K562 (cell line): ENCODE measurements around the gene PDE4D. TPM values are rescaled to one million over a fixed set of nuclear protein-coding genes. Genes with fewer than 3 reads are reported as not detected.

Experiments
- ATAC-seq: fragments of 200-7000 bp; cut with Tn5 transposase; 3 replicates; pipeline ENCODE4 v1.9.1; 2020; ENCODE audit warnings: moderate library complexity
- BruUV-seq: library from RNA; stranded (reverse); fragments of 400-500 nt; replicated peaks from 2 replicates; lab custom pipeline; 2021; lab: Mats Ljungman, UMichigan
- CTCF ChIA-PET: fragments of 300-600 bp; formaldehyde crosslinking; extraction: SDS; loops from one replicate; lab custom pipeline; 2021; ENCODE audit warnings: low intra/inter-chr PET ratio; lab: Yijun Ruan, JAX
- POLR2A ChIA-PET: fragments of 300-600, 350-650 bp; sonication (Branson Sonifier 250); formaldehyde crosslinking; extraction: SDS; loops from one replicate; lab custom pipeline; 2021; ENCODE audit warnings: antibody characterized with exemption, inconsistent platforms; lab: Yijun Ruan, JAX
- DNase-seq, 4 experiments: peaks; one replicate each; pipeline versions ENCODE4 v3.0.0 to v3.0.0-alpha.2; 2011 to 2018; ENCODE audit warnings: low spot score in 3 of 4, mixed read lengths in 3 of 4; ENCODE audit errors: extremely low read depth in 1 of 4
- FAIRE-seq: peaks from 2 replicates; lab custom pipeline; 2011; peaks lifted over from hg19 to GRCh38; lab: Jason Lieb, UNC
- H2AFZ ChIP-seq: 2 replicates; pipeline ENCODE4 v1.6.0; 2011; ENCODE audit warnings: low read depth, low read length, control low read depth, inconsistent platforms
- H3K27ac ChIP-seq: fragments of 200-600 bp; 3 replicates; pipeline ENCODE4 v1.8.0; 2011; ENCODE audit warnings: low read depth, mild to moderate bottlenecking, control low read depth, inconsistent platforms, low read length, moderate library complexity, mixed read lengths; ENCODE audit errors: extremely low read depth
- H3K27me3 ChIP-seq, 2 experiments: fragments of 300-600 bp in 1 of 2; 2 replicates in 1 of 2; 3 replicates in 1 of 2; pipeline versions ENCODE4 v1.6.0 to v1.8.0; 2011; ENCODE audit warnings: inconsistent platforms in 2 of 2, low read length in 2 of 2, mild to moderate bottlenecking in 1 of 2, mixed read lengths in 1 of 2, moderate library complexity in 1 of 2; ENCODE audit not compliant: control insufficient read depth in 2 of 2, insufficient read depth in 2 of 2
- H3K36me3 ChIP-seq: fragments of 300-600 bp; 3 replicates; pipeline ENCODE4 v1.8.0; 2011; ENCODE audit warnings: mild to moderate bottlenecking, low read length, inconsistent platforms; ENCODE audit not compliant: control insufficient read depth, insufficient read depth
- H3K4me1 ChIP-seq, 2 experiments: fragments of 200-600 bp in 1 of 2; replicated peaks in 1 of 2; 2 replicates in 1 of 2; 3 replicates in 1 of 2; pipeline versions ENCODE4 v1.5.1 to v1.8.0; 2011; ENCODE audit warnings: inconsistent platforms in 2 of 2, low read length in 2 of 2, mild to moderate bottlenecking in 1 of 2, mixed read lengths in 1 of 2, moderate library complexity in 1 of 2; ENCODE audit not compliant: control insufficient read depth in 2 of 2, insufficient read depth in 2 of 2
- H3K4me2 ChIP-seq: 2 replicates; pipeline ENCODE4 v1.6.1; 2011; ENCODE audit warnings: low read length, control low read depth, inconsistent platforms, mixed read lengths; ENCODE audit not compliant: insufficient read depth
- H3K4me3 ChIP-seq: fragments of 200-600 bp; sonication (generic), shearing (Covaris generic); 2 replicates; pipeline ENCODE4 v1.5.1; 2016; ENCODE audit warnings: control low read depth, inconsistent platforms
- H3K79me2 ChIP-seq: fragments of 200-600 bp; 3 replicates; pipeline ENCODE4 v1.8.0; 2011; ENCODE audit warnings: low read length, inconsistent platforms; ENCODE audit not compliant: control insufficient read depth, insufficient read depth
- H3K9ac ChIP-seq, 2 experiments: 2 replicates each; pipeline versions ENCODE4 v1.6.0 to v1.6.1; 2011; ENCODE audit warnings: low read depth in 2 of 2, low read length in 2 of 2, control low read depth in 1 of 2, inconsistent platforms in 1 of 2, mild to moderate bottlenecking in 1 of 2, mixed read lengths in 1 of 2; ENCODE audit not compliant: insufficient read depth in 1 of 2
- H3K9me1 ChIP-seq: one replicate; pipeline ENCODE4 v1.6.0; 2011; ENCODE audit warnings: inconsistent platforms, mild to moderate bottlenecking, low read length, moderate library complexity; ENCODE audit not compliant: control insufficient read depth, insufficient read depth
- H3K9me3 ChIP-seq: replicated peaks from 2 replicates; pipeline ENCODE4 v1.5.1; 2011; ENCODE audit warnings: low read depth, low read length, inconsistent platforms; ENCODE audit not compliant: control insufficient read depth, insufficient read depth
- H4K20me1 ChIP-seq: replicated peaks from 2 replicates; pipeline ENCODE4 v1.6.1; 2011; ENCODE audit warnings: low read length, inconsistent platforms, mixed read lengths; ENCODE audit not compliant: control insufficient read depth, insufficient read depth
- DMBX1 ChIP-seq: fragments of 250-450 bp; sonication (Bioruptor Pico); IDR thresholded peaks from 2 replicates; pipeline ENCODE4 v1.8.0; 2022; ENCODE audit warnings: inconsistent platforms, mild to moderate bottlenecking, moderate library complexity, borderline replicate concordance
- E4F1 ChIP-seq: fragments of 250-450 bp; sonication (Bioruptor Pico); IDR thresholded peaks from 2 replicates; pipeline ENCODE4 v1.5.0; 2021; ENCODE audit warnings: mild to moderate bottlenecking, borderline replicate concordance
- EWSR1 ChIP-seq: fragments of 450-650 bp; IDR thresholded peaks from 2 replicates; pipeline ENCODE4 v1.6.1; 2018; ENCODE audit warnings: borderline replicate concordance, mild to moderate bottlenecking, low read depth, moderate library complexity; ENCODE audit not compliant: partially characterized antibody
- HDAC1 ChIP-seq, 2 experiments: fragments of 450-650 bp; IDR thresholded peaks; 2 replicates each; pipeline ENCODE4 v1.6.1; 2016 to 2017; ENCODE audit warnings: inconsistent platforms in 1 of 2, mild to moderate bottlenecking in 1 of 2, moderate library complexity in 1 of 2
- HIVEP1 ChIP-seq: fragments of 250-450 bp; sonication (Bioruptor Pico); IDR thresholded peaks from 2 replicates; pipeline ENCODE4 v1.4.0; 2020; ENCODE audit warnings: mild to moderate bottlenecking
- HMG20A ChIP-seq: fragments of 450-650 bp; formaldehyde crosslinking; conservative IDR thresholded peaks from 2 replicates; pipeline ENCODE4 v1.4.0; 2020; ENCODE audit warnings: mild to moderate bottlenecking, mixed read lengths
- L3MBTL2 ChIP-seq: fragments of 450-650 bp; IDR thresholded peaks from 2 replicates; pipeline ENCODE4 v1.6.1; 2016; ENCODE audit warnings: mild to moderate bottlenecking, moderate library complexity
- NFATC3 ChIP-seq: fragments of 450-650 bp; IDR thresholded peaks from 2 replicates; pipeline ENCODE4 v1.6.1; 2017; ENCODE audit warnings: mild to moderate bottlenecking
- PBX2 ChIP-seq, 2 experiments: IDR thresholded peaks in 1 of 2; conservative IDR thresholded peaks in 1 of 2; 2 replicates each; pipeline ENCODE4 v1.6.1; 2016; ENCODE audit warnings: low read depth in 2 of 2, mild to moderate bottlenecking in 1 of 2, missing compliant biosample characterization in 1 of 2, missing genetic modification characterization in 1 of 2, moderate library complexity in 1 of 2
- RBBP5 ChIP-seq: fragments of 200-600 bp; sonication (generic); IDR thresholded peaks from 2 replicates; pipeline ENCODE4 v1.6.1; 2012; ENCODE audit warnings: borderline replicate concordance, mild to moderate bottlenecking, low read length, control low read depth, inconsistent platforms; ENCODE audit not compliant: insufficient read depth, poor library complexity, severe bottlenecking
- RUNX1 ChIP-seq: sonication (generic); IDR thresholded peaks from 2 replicates; pipeline ENCODE4 v1.6.1; 2016; ENCODE audit warnings: antibody characterized with exemption, low read depth
- SOX6 ChIP-seq: fragments of 450-650 bp; IDR thresholded peaks from 2 replicates; pipeline ENCODE4 v1.6.1; 2014; ENCODE audit warnings: mild to moderate bottlenecking
- TEAD2 ChIP-seq: fragments of 450-650 bp; IDR thresholded peaks from 2 replicates; pipeline ENCODE4 v1.6.1; 2016; ENCODE audit warnings: missing genetic modification characterization, control low read depth, missing compliant biosample characterization
- XRCC4 ChIP-seq: IDR thresholded peaks from one replicate; pipeline ENCODE4 v1.6.1; 2011; ENCODE audit not compliant: insufficient read depth, insufficient read length; ENCODE audit errors: extremely low read depth
- ZNF217 ChIP-seq: sonication (generic); formaldehyde crosslinking; IDR thresholded peaks from 2 replicates; pipeline ENCODE4 v1.8.0; 2022; ENCODE audit warnings: mild to moderate bottlenecking, missing genetic modification reagents
- ZNF239 ChIP-seq: fragments of 250-450 bp; sonication (Bioruptor Pico); IDR thresholded peaks from 2 replicates; pipeline ENCODE4 v1.4.0; 2020; ENCODE audit warnings: mild to moderate bottlenecking
- ZNF24 ChIP-seq: fragments of 450-650 bp; IDR thresholded peaks from 2 replicates; pipeline ENCODE4 v1.6.1; 2016
- ZSCAN32 ChIP-seq: fragments of 450-650 bp; formaldehyde crosslinking; IDR thresholded peaks from 2 replicates; pipeline ENCODE4 v1.4.0; 2020; ENCODE audit warnings: mild to moderate bottlenecking, moderate library complexity
- WGBS: fragments of 100-300 bp; shearing (Covaris generic); methylation state at CpG from one replicate; pipeline ENCODE4 v1.1.6; 2016; ENCODE audit warnings: low coverage, mixed read lengths; ENCODE audit not compliant: insufficient coverage; ENCODE audit errors: missing lambda C conversion rate; 5-methylcytosine and 5-hydroxymethylcytosine counted together
- in situ Hi-C: fragments of 300-500 bp; cut with MboI; formaldehyde crosslinking; loops from 4 replicates; pipeline ENCODE4 v1.15.0; 2018; ENCODE audit warnings: inconsistent platforms, mixed read lengths
- intact Hi-C: fragments of 100-400 bp; cut with micrococcal nuclease; formaldehyde crosslinking; loops from 2 replicates; pipeline ENCODE4 v1.14.2; 2022
- polyA plus RNA-seq, 8 experiments: library from polyadenylated mRNA; depleted of rRNA in 4 of 8; stranded (reverse) in 5 of 8; unstranded in 3 of 8; fragments of >200 nt; fragmentation: Nextera tagmentation in 2 of 8; fragmentation: Illumina TruSeq in 1 of 8; extraction: Ambion mirVana in 2 of 8; extraction: Trizol in 1 of 8; gene quantifications; 2 replicates each; pipeline versions ENCODE4 v1.2.1 to v1.2.3, GENCODE V29; 2011 to 2014; ENCODE audit warnings: inconsistent platforms in 1 of 8, missing spikeins in 1 of 8
- total RNA-seq, 7 experiments: library from RNA; depleted of rRNA in 6 of 7; stranded (reverse); fragments of >200 nt in 6 of 7; fragmentation: Illumina TruSeq in 2 of 7; extraction: Trizol in 2 of 7; gene quantifications; 2 replicates each; pipeline versions ENCODE4 v1.2.1 to v1.2.3, GENCODE V29; 2011 to 2021; ENCODE audit warnings: low replicate concordance in 1 of 7
- TF ChIP-seq, protein P1 (sequence below): fragments of 250-450 bp; sonication (Bioruptor Pico); IDR thresholded peaks from 2 replicates; pipeline ENCODE4 v1.6.1; 2021; ENCODE audit warnings: mild to moderate bottlenecking

The PDE4D gene
- total and polyA plus RNA-seq, 9 of the 15 experiments (the other 6 are each of a cell fraction or from before 2014, with no cell fraction given), result 0.04 to 0.46 (median 0.13) TPM

DNA sequence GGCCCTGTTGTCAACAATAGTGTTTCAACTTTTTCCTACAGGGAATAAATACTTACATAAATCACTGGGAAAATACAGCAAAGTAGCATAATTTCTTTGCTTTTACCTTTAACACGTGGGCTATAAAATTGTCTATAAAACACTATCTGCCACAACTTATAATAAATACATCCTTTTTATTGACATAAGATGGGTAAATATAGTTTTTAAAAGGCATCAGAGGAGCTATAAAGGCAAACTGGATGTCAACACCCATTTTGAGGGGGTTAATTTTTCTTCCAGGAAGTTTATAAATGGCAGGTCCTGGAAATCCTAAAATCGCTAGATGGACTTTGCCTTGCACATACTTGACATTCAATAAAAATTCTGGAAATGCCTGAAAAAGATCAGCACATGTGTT lies 358.0 kb downstream of the PDE4D start:
- CTCF ChIA-PET, result no interaction called here
- POLR2A ChIA-PET, result no interaction called here
- ATAC-seq, result no peak
- Histone ChIP-seq H3K4me3 (no peak overlapping the region), H3K27ac (no peak overlapping the region), H3K9me1 (no peaks in the 10 kb centered on the region), H3K4me1 (no peaks in the 10 kb centered on the region), H3K79me2 (no peaks in the 10 kb centered on the region), H4K20me1 (no peaks in the 10 kb centered on the region), H3K4me2 (no peak overlapping the region), H3K27me3 (no peaks in the 10 kb centered on the region), H3K9ac (no peak overlapping the region), H3K9me3 (peaks cover 2% of the 10 kb centered on the region; the same call in 1 of the 2 replicates), H3K36me3 (no peaks in the 10 kb centered on the region), H2AFZ (no peak overlapping the region)
- TF ChIP-seq DMBX1, result no peak
- TF ChIP-seq, protein P1, sequence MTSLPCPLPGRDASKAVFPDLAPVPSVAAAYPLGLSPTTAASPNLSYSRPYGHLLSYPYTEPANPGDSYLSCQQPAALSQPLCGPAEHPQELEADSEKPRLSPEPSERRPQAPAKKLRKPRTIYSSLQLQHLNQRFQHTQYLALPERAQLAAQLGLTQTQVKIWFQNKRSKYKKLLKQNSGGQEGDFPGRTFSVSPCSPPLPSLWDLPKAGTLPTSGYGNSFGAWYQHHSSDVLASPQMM, result no peak
- TF ChIP-seq TEAD2 (tag), result no peak
- no peak for TF ChIP-seq NFATC3
- TF ChIP-seq XRCC4, result no peak
- no peak for TF ChIP-seq HMG20A (CRISPR knock-in tag)
- no peak for TF ChIP-seq L3MBTL2
- TF ChIP-seq HDAC1 (IDR thresholded peaks at IDR 0.05), result no peak
- no peak for TF ChIP-seq PBX2 (CRISPR knock-in tag; IDR thresholded peaks at IDR 0.05; ENCODE audit: low read depth)
- no peak for TF ChIP-seq PBX2 (tag; conservative IDR thresholded peaks at IDR 0.05; ENCODE audit: low read depth)
- TF ChIP-seq RBBP5, result no peak
- TF ChIP-seq EWSR1, result no peak
- TF ChIP-seq ZSCAN32 (CRISPR knock-in tag), result no peak
- TF ChIP-seq HIVEP1, result no peak
- TF ChIP-seq RUNX1, result no peak
- no peak for TF ChIP-seq E4F1
- TF ChIP-seq ZNF217 (CRISPR knock-in tag), result no peak
- TF ChIP-seq SOX6, result no peak
- TF ChIP-seq ZNF24, result no peak
- TF ChIP-seq ZNF239, result no peak
- WGBS, result 0% methylated on average over 2 of the region's 2 CpGs
- DNase-seq, result no peak
- no peak for FAIRE-seq
- in situ Hi-C loops, result no loop called here
- intact Hi-C loops, result no loop called here
- BruUV-seq, result no TSS peak
